ENCODE data around the gene GARS1.

DNA sequence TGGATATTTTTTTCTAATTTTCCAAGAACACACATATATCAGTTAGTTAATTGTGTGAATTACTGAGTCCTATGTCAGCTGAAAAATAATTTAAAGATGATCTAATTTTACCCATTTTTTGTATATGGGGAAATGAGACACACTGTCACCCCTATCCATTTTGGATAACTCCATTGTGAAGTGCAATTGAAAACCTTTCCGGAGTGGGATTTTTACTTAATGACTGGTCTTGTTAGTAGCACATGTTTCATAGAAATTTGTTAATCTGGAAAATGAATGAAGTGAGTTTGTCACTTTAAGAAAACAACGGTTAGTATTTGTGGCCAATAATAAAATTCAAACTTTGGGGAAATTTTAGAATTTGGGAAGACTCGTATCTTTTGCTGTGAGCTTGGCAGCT lies 2.0 kb downstream of the GARS1 start:
- TF ChIP-seq, protein P1, sequence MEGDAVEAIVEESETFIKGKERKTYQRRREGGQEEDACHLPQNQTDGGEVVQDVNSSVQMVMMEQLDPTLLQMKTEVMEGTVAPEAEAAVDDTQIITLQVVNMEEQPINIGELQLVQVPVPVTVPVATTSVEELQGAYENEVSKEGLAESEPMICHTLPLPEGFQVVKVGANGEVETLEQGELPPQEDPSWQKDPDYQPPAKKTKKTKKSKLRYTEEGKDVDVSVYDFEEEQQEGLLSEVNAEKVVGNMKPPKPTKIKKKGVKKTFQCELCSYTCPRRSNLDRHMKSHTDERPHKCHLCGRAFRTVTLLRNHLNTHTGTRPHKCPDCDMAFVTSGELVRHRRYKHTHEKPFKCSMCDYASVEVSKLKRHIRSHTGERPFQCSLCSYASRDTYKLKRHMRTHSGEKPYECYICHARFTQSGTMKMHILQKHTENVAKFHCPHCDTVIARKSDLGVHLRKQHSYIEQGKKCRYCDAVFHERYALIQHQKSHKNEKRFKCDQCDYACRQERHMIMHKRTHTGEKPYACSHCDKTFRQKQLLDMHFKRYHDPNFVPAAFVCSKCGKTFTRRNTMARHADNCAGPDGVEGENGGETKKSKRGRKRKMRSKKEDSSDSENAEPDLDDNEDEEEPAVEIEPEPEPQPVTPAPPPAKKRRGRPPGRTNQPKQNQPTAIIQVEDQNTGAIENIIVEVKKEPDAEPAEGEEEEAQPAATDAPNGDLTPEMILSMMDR (IDR thresholded peaks at IDR 0.05; ENCODE audit: low read length), result no peak
- TF ChIP-seq EZH2 (IDR thresholded peaks at IDR 0.05; ENCODE audit: borderline replicate concordance, low read length), result no peak
